CD4-positive, alpha-beta T cell treated with Interferon gamma for 1 hour (primary cell): ENCODE data around the gene WDFY2.
A peak's percentile ranks its signal among the peaks of the same experiment; 100 is the strongest.
"Not testable (repeated sequence)": the region's sequence is repeated elsewhere in the genome, so short reads cannot be mapped to it uniquely, and the experiment has no call there.

ENCODE experiments used
- DNase-seq: peaks from one replicate; pipeline ENCODE4 v3.0.0-alpha.2; 2020

Gene WDFY2

GRCh38 chr13:51564671-51565070 is 19.6 kb upstream of the WDFY2 start:
- no peak for DNase-seq

GRCh38 chr13:51569001-51569400 is 15.3 kb upstream of the WDFY2 start:
- DNase-seq, result not testable (repeated sequence)

DNA sequence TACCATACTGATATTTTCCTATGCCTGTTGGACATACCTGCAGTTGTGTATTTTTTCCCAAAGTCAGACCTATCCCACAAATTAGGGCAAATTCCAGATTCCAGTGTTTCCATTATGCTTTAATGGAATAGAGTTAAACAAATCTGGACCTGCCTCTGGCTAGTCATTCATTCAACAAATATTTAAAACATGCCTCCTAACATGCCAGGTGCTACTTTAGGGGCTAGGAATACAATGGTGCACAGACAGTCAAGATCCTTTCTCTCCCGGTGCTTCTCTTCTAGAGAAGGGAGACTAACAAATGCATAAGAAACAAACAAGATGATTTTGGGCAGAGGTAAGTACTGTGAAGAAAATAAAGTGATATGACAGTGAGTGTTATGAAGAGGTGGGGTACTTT is 7.5 kb upstream of the WDFY2 start:
- no peak for DNase-seq

- DNase-seq, result no peak
Measured at GRCh38 chr13:51577690-51578089, 6.6 kb upstream of the WDFY2 start.

GRCh38 chr13:51579676-51580075 is 4.6 kb upstream of the WDFY2 start:
- no peak for DNase-seq

- no peak for DNase-seq
Measured at GRCh38 chr13:51581148-51581820, 3.0 kb upstream of the WDFY2 start.

DNA sequence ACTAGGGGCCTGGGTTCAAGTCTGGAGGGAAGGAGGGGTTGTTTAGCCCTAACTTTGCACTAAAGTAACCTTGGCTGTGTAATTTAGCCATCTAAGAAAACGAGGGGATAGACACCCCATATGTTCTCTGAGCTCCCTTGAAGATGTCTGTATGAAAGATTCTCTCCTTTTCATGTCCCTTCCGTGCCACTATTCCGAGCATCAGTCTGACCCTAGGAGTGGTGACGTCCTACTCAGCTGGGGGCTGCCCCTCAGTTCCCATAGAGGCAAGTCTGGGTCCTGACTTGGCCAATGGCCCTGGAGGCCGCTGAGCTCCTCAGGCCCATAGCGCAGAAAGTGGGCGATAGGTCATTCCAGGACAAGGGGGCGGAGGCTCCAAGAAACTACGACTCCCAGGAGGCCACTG is 790 bp upstream of the WDFY2 start:
- no peak for DNase-seq

- DNase-seq, result peak; percentile 72
Measured at GRCh38 chr13:51584731-51585672, 740 bp downstream of the WDFY2 start.

GRCh38 chr13:51585696-51586095 is 1.4 kb downstream of the WDFY2 start:
- no peak for DNase-seq

DNA sequence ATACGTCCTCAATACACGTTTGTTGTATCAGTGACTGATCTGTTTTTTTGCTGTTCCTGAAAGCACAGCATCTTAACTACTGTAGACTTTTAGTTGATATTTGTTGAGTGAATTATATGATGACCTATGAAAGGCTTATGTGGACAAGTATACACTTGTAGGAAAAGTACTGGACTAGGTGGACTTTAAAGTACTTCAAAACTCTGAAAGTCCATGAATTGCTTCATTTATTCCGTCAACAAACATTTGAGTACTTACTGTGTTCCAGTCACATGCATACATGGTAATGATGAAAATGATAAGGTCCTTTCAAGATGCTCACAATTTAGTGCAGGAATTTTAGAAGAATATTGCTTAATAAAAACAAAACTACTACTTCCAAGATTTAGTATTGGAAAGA is 3.1 kb downstream of the WDFY2 start:
- DNase-seq, result no peak

DNA sequence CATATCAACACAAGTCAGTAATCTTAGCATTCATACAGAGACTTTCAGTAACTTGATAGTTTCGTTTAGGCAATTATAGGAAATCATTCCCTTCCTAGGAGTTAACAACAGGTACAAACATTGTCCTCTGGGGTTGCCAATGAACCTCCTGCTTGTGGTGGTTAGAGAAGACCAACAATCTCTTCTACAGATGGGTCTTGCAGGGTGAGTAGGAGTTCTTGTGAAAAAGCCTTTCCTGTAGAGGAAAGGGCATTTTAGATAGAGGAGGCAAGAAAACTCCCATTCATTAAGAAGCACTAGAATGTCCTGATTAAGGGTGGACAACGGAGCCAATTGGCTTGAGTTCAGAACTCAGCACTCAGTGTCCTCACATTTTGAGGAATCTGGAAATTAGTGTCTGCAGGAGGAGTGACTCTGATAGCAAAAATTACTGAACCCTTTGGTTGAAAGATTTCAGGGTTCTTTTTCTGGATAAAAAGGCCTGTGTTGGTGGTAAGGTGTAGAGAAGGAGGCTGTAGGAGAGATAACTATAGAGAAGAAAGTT is 4.2 kb downstream of the WDFY2 start:
- DNase-seq, result no peak

DNA sequence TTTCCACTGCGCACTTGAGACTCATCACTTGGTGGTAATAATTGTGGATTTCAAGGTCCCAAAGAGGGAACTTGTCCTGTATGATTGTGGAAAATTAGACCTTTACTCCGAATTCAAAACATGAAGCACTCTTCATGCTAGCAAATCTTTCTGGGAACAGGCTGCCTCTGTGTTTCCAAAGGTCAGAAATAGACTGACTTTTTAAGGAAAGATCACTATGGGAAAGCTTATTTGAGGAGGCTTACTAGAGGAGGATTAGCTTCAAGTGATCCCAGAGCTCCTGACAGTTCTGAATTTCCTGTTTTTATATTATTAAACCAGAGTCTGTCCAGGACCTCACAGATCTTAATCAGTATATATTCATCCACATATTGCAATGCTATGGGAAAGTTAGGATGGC is 5.5 kb downstream of the WDFY2 start:
- no peak for DNase-seq

GRCh38 chr13:51590231-51590970 is 6.1 kb downstream of the WDFY2 start:
- DNase-seq, result no peak

DNA sequence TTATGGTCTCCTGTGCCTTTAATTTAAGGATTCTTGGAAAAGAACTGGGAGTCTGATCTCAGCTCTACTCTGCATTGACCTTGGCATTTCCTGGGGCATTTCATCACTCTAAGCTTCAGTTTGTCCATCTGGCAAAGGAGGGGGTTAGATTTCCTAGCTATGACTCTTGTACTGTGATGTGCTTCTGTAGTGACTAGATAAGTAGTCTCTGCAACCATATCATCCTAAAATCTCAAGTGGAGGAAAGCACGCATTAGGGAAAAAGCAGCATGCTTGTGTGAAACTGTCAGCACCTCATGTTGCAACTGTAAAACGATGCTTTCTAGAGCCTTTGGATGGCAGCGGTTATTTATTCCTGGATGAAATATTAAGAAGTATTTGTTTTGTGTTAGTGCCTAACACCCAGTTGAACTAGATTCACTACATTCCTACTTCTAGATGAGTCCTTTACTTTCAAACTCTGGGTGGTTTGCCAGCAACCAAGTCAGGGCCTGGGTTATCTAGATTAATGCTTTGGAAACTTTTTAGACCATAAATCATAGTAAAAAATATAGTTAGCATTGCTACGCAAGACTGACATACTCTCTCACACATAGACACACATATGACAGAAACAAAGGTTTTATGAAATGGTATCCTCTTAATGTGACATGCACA is 6.8 kb downstream of the WDFY2 start:
- DNase-seq, result no peak

DNA sequence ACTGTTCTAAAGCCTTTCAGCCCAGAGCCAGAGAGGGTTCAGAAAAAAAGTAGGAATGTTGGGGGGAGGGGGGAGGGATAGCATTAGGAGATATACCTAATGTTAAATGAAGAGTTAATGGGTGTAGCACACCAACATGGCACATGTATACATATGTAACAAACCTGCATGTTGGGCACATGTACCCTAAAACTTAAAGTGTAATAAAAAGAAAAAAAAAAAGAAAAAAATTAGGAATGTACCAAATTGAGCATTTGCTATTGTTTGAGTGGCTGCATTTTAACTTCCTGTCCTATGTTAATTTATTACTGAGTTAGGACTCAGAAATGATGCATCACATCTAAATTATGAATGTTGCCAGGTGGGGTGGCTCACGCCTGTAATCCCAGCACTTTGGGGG is 7.7 kb downstream of the WDFY2 start:
- not testable (repeated sequence) for DNase-seq

- no peak for DNase-seq
Measured at GRCh38 chr13:51594432-51594831, 10.2 kb downstream of the WDFY2 start.

DNA sequence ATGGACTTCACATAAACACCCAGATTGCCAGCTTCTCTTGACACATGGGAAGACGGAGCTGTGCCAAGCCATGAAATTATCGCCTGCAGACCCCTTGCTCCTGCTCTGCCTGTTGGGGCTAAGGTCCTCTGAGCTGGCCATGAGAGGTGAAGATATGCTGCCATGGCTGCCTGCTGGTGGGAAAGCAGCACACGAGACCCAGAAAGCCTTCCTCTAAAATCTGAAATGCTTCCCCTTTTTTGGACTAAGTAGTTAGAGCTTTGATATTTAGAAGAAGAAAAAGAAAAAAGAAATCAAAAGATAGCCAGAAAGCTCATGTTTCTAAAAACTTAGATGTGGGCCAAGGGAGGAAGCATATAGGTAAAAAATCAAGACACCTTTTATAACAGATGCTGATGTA is 11.2 kb downstream of the WDFY2 start:
- no peak for DNase-seq

DNA sequence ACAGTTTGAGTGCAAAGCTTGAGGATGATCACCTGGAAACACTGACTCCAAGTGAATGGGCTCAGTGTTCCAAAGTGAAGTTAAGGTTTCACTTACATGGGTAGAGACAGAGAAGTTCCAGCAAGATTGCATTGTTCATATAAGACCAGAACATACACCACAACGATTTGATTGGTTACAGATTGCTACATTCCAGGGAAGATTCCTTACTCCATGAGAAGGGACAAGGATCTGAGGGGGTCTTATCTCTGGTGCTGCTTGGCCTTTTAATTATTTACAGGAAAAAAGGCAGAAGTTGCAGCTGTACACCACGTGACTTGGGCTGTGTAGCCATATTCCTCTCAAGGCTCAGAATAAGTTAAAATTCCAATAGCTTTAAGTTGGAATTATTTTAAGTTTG is 12.3 kb downstream of the WDFY2 start:
- DNase-seq, result no peak

- DNase-seq, result no peak
Measured at GRCh38 chr13:51599444-51600176, 15.3 kb downstream of the WDFY2 start.

DNA sequence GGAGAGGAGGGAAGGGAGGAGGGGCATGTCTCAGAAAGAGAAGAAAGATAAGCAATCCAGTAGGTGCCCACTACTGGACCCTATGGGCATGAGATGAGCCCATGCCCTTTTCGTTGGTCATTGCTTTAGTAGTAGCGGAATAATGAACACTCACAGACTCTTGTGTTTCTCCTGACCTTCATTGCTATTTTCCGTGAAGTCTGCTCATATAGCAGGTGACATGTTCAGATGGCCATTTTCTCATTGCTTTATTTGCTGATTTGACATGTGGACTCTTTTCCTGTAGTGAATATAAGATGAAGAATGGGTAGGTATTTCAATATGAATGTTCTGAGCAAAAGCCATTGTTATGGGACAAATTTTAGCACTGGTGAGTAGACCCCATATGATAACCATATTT is 16.4 kb downstream of the WDFY2 start:
- DNase-seq, result no peak

- DNase-seq, result no peak
Measured at GRCh38 chr13:51601601-51602565, 17.6 kb downstream of the WDFY2 start.
